Uterus (tissue), 4 donors: ENCODE results near the gene RANBP10. TPM values are rescaled to one million over a fixed set of nuclear protein-coding genes. Genes with fewer than 3 reads are reported as not detected.
A peak's percentile ranks its signal among the peaks of the same experiment; 100 is the strongest.

Experiments
- DNase-seq, 2 donors: peaks; one replicate each; pipeline ENCODE4 v3.0.0-alpha.2; 2019 to 2020
- H3K27ac ChIP-seq, 2 donors: fragments of 200-600 bp; sonication (generic); 1 replicate in 1 of 2; 2 replicates in 1 of 2; pipeline ENCODE4 v1.5.1; 2016 to 2018
- H3K27me3 ChIP-seq, 2 donors: fragments of 200-600 bp; sonication (generic); one replicate each; pipeline ENCODE4 v1.5.1; 2018 to 2019; ENCODE audit warnings: control low read depth in 1 of 2
- H3K36me3 ChIP-seq, 2 donors: fragments of 200-600 bp; sonication (generic); one replicate each; pipeline ENCODE4 v1.5.1; 2019; ENCODE audit warnings: control low read depth in 1 of 2
- H3K4me1 ChIP-seq, 2 donors: fragments of 200-600 bp; sonication (generic); one replicate each; pipeline ENCODE4 v1.5.1; 2018 to 2019; ENCODE audit warnings: control low read depth in 1 of 2
- H3K4me3 ChIP-seq, 2 donors: fragments of 200-600 bp; sonication (generic); 1 replicate in 1 of 2; 2 replicates in 1 of 2; pipeline ENCODE4 v1.5.1; 2018 to 2019; ENCODE audit warnings: mild to moderate bottlenecking in 1 of 2
- H3K9me3 ChIP-seq, 2 donors: fragments of 200-600 bp; sonication (generic); one replicate each; pipeline ENCODE4 v1.5.1; 2019; ENCODE audit warnings: control low read depth in 1 of 2
- POLR2A ChIP-seq, 2 donors: fragments of 450-650 bp; IDR thresholded peaks; one replicate each; pipeline ENCODE4 v1.6.1; 2016; ENCODE audit warnings: antibody characterized with exemption in 2 of 2, mild to moderate bottlenecking in 1 of 2, moderate library complexity in 1 of 2
- intact Hi-C: fragments of 100-400 bp; cut with DNase I; formaldehyde crosslinking; loops from one replicate; pipeline ENCODE4 v1.15.1; 2023; ENCODE audit warnings: low total_unique reads
- total RNA-seq, 4 donors: library from RNA; depleted of rRNA in 3 of 4; stranded (reverse); fragments of >200 nt in 3 of 4; gene quantifications; one replicate each; pipeline versions ENCODE4 v1.1.0 to v1.2.4, GENCODE V29; 2014 to 2023
- TF ChIP-seq, protein P1 (sequence below), 4 experiments: fragments of 200-600 bp in 2 of 4; fragments of 450-650 bp in 2 of 4; sonication (generic) in 2 of 4; IDR thresholded peaks; one replicate each; pipeline ENCODE4 v1.5.1; 2016 to 2019; ENCODE audit warnings: antibody characterized with exemption in 4 of 4, mild to moderate bottlenecking in 2 of 4, moderate library complexity in 1 of 4
- donor health status: DM: yes; HTN: yes; CAD: no.

The RANBP10 gene
- total RNA-seq, 4 donors from 2014 or later: 4.9 to 22.7 (median 8.5) TPM

DNA sequence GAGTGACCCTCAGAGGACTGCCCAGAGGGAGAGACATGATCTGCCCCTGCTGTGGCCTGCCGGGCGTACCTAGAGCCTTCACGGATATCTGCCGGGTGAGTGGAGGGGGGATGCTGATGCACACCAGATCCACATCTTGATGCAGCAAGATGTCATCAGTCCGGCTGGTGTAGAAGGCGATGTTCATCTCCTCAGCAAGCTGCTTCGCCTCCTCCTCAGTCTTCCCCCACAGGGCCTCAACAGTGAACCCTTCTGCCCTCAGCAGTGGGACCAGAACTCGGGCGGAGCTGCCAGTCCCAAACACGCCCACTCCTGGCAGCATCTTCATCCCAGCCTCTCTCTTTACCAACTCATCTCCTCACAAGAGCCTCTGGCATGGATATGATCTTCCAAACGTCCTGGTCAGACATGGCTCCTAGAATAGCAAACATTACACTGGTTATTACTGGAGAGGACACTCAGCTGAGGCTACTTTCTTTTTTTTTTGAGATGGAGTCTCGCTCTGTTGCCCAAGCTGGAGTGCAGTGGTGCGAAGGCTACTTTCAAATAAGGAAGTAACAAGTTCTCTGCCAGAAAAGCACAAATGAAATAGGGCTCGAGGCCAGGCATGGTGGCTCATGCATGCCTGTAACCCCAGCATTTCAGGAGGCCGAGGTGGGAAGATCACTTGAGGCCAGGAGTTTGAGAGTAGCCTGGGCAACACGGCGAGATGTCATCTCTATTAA lies 120.8 kb downstream of the RANBP10 start:
- H3K27me3 ChIP-seq: no peaks in the 10 kb centered on the region
- peak overlapping the region in 1 of 2 donors; percentile 42 for H3K27ac ChIP-seq
- intact Hi-C loops: no loop called here
- TF ChIP-seq, protein P1, sequence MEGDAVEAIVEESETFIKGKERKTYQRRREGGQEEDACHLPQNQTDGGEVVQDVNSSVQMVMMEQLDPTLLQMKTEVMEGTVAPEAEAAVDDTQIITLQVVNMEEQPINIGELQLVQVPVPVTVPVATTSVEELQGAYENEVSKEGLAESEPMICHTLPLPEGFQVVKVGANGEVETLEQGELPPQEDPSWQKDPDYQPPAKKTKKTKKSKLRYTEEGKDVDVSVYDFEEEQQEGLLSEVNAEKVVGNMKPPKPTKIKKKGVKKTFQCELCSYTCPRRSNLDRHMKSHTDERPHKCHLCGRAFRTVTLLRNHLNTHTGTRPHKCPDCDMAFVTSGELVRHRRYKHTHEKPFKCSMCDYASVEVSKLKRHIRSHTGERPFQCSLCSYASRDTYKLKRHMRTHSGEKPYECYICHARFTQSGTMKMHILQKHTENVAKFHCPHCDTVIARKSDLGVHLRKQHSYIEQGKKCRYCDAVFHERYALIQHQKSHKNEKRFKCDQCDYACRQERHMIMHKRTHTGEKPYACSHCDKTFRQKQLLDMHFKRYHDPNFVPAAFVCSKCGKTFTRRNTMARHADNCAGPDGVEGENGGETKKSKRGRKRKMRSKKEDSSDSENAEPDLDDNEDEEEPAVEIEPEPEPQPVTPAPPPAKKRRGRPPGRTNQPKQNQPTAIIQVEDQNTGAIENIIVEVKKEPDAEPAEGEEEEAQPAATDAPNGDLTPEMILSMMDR (IDR thresholded peaks at IDR 0.05): no peak
- no peak for TF ChIP-seq POLR2A (IDR thresholded peaks at IDR 0.05)
- H3K4me3 ChIP-seq: no peak overlapping the region
- H3K9me3 ChIP-seq: no peaks in the 10 kb centered on the region
- H3K4me1 ChIP-seq: no peaks in the 10 kb centered on the region
- DNase-seq: no peak
- no peaks in the 10 kb centered on the region for H3K36me3 ChIP-seq

DNA sequence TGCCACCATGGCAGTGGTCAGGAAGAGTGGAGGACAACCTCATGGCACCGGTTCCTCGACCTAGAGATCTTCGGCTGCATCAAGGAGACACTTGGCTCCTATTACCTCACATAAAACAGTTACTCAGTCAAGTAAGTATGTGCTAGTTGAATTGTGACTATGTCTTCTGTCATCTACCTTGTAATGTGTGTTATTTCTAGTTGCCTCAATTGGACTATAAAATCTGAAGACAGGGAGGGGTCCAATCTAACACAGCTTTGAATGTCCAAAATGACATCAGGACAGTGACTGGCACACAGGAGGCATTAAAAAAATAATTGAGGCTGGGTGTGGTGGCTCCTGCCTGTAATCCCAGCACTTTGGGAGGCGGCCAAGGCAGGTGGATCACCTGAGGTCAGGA lies 122.6 kb downstream of the RANBP10 start:
- Histone ChIP-seq H3K9me3 (no peaks in the 10 kb centered on the region), H3K27me3 (no peaks in the 10 kb centered on the region), H3K36me3 (no peaks in the 10 kb centered on the region), H3K4me1 (no peaks in the 10 kb centered on the region), H3K4me3 (no peak overlapping the region), H3K27ac (no peak overlapping the region)
- no peak for DNase-seq
- intact Hi-C loops: no loop called here
- TF ChIP-seq POLR2A (IDR thresholded peaks at IDR 0.05): no peak
- TF ChIP-seq, protein P1 (IDR thresholded peaks at IDR 0.05): no peak

DNA sequence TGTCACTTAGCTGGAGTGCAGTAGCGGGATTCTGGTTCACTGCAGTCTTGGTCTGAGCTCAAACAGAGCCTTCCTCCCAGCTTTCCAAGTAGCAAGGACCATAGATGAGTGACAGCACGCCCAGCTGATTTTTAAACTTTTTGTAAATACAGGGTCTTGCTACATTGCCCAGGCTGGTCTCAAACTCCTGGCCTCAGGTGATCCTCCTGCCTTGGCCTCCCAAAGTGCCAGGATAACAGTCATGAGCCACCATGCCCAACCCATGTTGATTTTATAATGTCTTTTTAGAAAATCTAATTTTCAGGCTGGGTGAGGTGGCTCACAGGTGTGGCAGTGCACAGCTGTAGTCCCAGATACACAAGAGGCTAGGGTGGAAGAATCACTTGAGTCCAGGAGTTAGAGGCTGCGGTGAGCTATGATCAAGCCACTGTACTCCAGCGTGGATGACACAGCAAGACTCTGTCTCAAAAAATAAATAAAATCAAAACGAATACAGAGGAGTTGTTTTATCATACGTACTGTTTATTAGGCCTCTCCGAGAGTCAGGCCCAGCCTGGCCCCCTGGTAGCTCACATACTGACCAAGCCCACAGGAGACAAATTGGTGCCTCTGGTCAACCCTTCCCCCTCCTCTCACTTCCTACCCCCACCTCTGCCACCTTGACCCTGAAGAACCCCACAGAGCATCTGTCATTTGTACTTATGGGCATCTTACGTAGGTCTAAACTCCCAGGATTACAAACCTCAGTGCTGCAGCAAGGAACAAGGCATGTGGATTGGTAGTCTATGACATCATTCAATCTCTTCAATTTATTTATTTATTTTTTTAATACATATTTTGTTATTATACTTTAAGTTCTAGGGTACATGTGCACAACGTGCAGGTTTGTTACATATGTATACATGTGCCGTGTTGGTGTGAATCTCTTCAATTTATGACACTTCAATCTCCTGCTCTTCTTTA lies 126.1 kb downstream of the RANBP10 start:
- Histone ChIP-seq H3K9me3 (no peaks in the 10 kb centered on the region), H3K4me1 (no peaks in the 10 kb centered on the region), H3K4me3 (no peak overlapping the region), H3K36me3 (no peaks in the 10 kb centered on the region), H3K27me3 (no peaks in the 10 kb centered on the region), H3K27ac (no peak overlapping the region)
- DNase-seq: no peak
- intact Hi-C loops: no loop called here
- TF ChIP-seq, protein P1 (IDR thresholded peaks at IDR 0.05): no peak
- TF ChIP-seq POLR2A (IDR thresholded peaks at IDR 0.05): no peak

DNA sequence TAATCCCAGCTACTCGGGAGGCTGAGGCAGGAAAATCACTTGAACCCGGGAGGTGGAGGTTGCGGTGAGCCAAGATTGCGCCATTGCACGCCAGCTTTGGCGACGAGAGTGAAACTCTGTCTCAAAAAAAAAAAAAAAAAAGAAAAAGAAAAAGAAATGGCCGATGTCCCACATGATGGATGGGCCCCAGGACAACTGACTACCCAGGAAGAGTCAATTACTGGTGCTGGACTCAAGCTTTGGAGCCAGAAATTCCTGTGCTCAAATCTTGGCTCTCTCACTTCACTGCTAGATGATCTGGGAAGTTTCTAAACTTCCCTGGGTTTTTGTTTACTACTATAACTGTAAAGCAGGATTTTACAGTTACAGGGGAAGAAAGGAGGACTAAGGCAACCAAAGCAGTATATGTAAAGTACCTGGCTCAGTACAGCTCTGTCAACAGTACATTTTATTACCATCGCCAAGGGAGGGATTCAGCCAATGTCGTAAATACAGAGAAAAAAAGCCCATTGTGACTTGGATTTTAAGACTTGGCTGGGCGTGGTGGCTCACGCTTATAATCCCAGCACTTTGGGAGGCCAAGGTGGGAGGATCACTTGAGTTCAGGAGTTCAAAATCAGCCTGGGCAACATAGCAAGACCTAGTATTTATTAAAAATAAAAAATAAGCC lies 127.9 kb downstream of the RANBP10 start:
- no peak overlapping the region for H3K4me3 ChIP-seq
- H3K27ac ChIP-seq: peak overlapping the region in 1 of 2 donors; percentile 30
- H3K4me1 ChIP-seq: no peaks in the 10 kb centered on the region
- no peaks in the 10 kb centered on the region for H3K36me3 ChIP-seq
- no peak for DNase-seq
- intact Hi-C loops: no loop called here
- TF ChIP-seq POLR2A (IDR thresholded peaks at IDR 0.05): no peak
- TF ChIP-seq, protein P1 (IDR thresholded peaks at IDR 0.05): no peak
- H3K27me3 ChIP-seq: no peaks in the 10 kb centered on the region
- no peaks in the 10 kb centered on the region for H3K9me3 ChIP-seq
